ENCODE data around the gene PRKAB2.

GRCh38 chr1:147151244-147151643 lies 21.0 kb downstream of the PRKAB2 start:
- TF ChIP-seq CTCF (IDR thresholded peaks at IDR 0.05) = no peak
- TF ChIP-seq POLR2AphosphoS5 (IDR thresholded peaks at IDR 0.05) = no peak
